ENCODE data around the gene SPEG. TPM values are rescaled to one million over a fixed set of nuclear protein-coding genes. Genes with fewer than 3 reads are reported as not detected.
A peak's percentile ranks its signal among the peaks of the same experiment; 100 is the strongest.

SPEG gene
- total and polyA plus RNA-seq, 2 of the 13 experiments (the other 11 are each of a cell fraction or from before 2014, with no cell fraction given), result 0.18 to 0.24 TPM

DNA sequence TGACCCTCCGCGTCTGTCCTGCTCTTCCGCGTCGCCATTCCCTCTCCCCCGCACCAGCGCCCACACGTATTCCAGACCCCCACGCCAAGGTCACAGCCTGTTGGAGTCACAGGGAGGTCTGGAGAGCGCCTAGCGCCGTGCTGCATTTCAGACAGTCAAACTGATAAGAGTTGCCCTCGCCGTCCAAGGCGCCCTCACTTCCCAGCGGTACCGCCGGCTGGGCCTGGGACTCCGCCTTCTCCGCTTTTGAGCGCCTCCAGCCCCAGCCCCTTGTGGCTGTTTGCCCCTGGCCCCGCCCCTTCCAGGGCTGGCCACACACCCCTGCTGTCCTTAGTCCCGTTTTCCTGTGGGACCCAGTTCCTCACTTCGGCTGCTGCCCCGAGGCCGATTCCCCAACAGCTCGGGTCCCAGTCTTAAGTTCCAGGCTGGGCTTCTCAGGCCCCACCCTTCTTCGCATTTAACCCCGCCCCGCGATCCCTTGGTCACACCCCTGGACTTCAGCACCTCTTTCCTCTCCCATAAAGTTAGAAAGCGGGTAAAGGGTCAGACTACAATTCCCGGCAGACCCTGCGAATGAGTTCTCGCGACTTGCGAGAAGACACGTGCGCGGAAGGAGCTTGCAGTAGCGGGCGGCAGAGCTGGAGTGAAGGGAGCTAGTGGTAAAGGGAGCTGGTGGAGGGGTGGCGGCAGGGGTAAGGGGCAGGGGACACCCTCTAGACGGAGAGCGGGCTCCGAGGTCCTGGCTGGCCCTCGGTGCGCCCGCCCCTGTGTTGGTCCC lies 63.8 kb downstream of the SPEG start, which contains the start of gene GMPPA (continued):
- TF ChIP-seq, protein P1, sequence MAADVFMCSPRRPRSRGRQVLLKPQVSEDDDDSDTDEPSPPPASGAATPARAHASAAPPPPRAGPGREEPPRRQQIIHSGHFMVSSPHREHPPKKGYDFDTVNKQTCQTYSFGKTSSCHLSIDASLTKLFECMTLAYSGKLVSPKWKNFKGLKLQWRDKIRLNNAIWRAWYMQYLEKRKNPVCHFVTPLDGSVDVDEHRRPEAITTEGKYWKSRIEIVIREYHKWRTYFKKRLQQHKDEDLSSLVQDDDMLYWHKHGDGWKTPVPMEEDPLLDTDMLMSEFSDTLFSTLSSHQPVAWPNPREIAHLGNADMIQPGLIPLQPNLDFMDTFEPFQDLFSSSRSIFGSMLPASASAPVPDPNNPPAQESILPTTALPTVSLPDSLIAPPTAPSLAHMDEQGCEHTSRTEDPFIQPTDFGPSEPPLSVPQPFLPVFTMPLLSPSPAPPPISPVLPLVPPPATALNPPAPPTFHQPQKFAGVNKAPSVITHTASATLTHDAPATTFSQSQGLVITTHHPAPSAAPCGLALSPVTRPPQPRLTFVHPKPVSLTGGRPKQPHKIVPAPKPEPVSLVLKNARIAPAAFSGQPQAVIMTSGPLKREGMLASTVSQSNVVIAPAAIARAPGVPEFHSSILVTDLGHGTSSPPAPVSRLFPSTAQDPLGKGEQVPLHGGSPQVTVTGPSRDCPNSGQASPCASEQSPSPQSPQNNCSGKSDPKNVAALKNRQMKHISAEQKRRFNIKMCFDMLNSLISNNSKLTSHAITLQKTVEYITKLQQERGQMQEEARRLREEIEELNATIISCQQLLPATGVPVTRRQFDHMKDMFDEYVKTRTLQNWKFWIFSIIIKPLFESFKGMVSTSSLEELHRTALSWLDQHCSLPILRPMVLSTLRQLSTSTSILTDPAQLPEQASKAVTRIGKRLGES (CRISPR knock-in tag; IDR thresholded peaks at IDR 0.05; ENCODE audit: borderline replicate concordance), result no peak
- no peak for TF ChIP-seq MTF2 (CRISPR knock-in tag; IDR thresholded peaks at IDR 0.05; ENCODE audit: borderline replicate concordance)
- TF ChIP-seq ZNF674 (CRISPR knock-in tag; IDR thresholded peaks at IDR 0.05; ENCODE audit: low read depth), result 0 out of 2 replicates have a peak, but pooled peaks have one; percentile 27
- TF ChIP-seq ZNF431 (CRISPR knock-in tag; IDR thresholded peaks at IDR 0.05; ENCODE audit: borderline replicate concordance, low read depth), result 0 out of 2 replicates have a peak, but pooled peaks have one; percentile 79
- TF ChIP-seq TP53 (CRISPR knock-in tag; conservative IDR thresholded peaks at IDR 0.05), result no peak
- TF ChIP-seq SP4 (CRISPR knock-in tag; IDR thresholded peaks at IDR 0.05), result peak; percentile 71
- TF ChIP-seq ZNF619 (CRISPR knock-in tag; IDR thresholded peaks at IDR 0.05), result 0 out of 2 replicates have a peak, but pooled peaks have one; percentile 42
- TF ChIP-seq, protein P2, sequence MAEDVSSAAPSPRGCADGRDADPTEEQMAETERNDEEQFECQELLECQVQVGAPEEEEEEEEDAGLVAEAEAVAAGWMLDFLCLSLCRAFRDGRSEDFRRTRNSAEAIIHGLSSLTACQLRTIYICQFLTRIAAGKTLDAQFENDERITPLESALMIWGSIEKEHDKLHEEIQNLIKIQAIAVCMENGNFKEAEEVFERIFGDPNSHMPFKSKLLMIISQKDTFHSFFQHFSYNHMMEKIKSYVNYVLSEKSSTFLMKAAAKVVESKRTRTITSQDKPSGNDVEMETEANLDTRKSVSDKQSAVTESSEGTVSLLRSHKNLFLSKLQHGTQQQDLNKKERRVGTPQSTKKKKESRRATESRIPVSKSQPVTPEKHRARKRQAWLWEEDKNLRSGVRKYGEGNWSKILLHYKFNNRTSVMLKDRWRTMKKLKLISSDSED (CRISPR knock-in tag; IDR thresholded peaks at IDR 0.05), result no peak
- TF ChIP-seq SIN3B (IDR thresholded peaks at IDR 0.05; ENCODE audit: low read length), result peak; percentile 56
- peak; percentile 79; the same call in 1 of the 2 replicates for TF ChIP-seq ZNF331 (CRISPR knock-in tag; IDR thresholded peaks at IDR 0.05)
- peak; percentile 71; the same call in 1 of the 2 replicates for TF ChIP-seq NR2C2 (CRISPR knock-in tag; IDR thresholded peaks at IDR 0.05; ENCODE audit: borderline replicate concordance)
- no peak for TF ChIP-seq ZNF234 (CRISPR knock-in tag; conservative IDR thresholded peaks at IDR 0.05)
- no peak for TF ChIP-seq ZNF766 (CRISPR knock-in tag; IDR thresholded peaks at IDR 0.05; ENCODE audit: borderline replicate concordance)
- no peak; the same call in 1 of the 2 replicates for TF ChIP-seq POGZ (CRISPR knock-in tag; IDR thresholded peaks at IDR 0.05)
- no peak for TF ChIP-seq ZNF564 (CRISPR knock-in tag; IDR thresholded peaks at IDR 0.05)
- no peak for TF ChIP-seq RCOR2 (CRISPR knock-in tag; IDR thresholded peaks at IDR 0.05)
- TF ChIP-seq ZNF143 (CRISPR knock-in tag; IDR thresholded peaks at IDR 0.05), result peak; percentile 94
- peak; percentile 33; the same call in 1 of the 2 replicates for TF ChIP-seq NKX3-1 (CRISPR knock-in tag; IDR thresholded peaks at IDR 0.05)
- no peak; a peak in 2 of 4 replicates for TF ChIP-seq KLF16 (CRISPR knock-in tag; IDR thresholded peaks at IDR 0.05)
- TF ChIP-seq CEBPB (IDR thresholded peaks at IDR 0.05; ENCODE audit: borderline replicate concordance, low read depth, low read length), result no peak
- TF ChIP-seq KDM5A (IDR thresholded peaks at IDR 0.05; ENCODE audit: borderline replicate concordance, low read length), result peak; percentile 81; the same call in 1 of the 2 replicates
- TF ChIP-seq ZMYM2 (CRISPR knock-in tag; IDR thresholded peaks at IDR 0.05), result peak; percentile 87
- TF ChIP-seq TCF12 (IDR thresholded peaks at IDR 0.05), result no peak
- peak; percentile 78; the same call in 1 of the 2 replicates for TF ChIP-seq TCF12 (CRISPR knock-in tag; IDR thresholded peaks at IDR 0.05)
- TF ChIP-seq, protein P3, sequence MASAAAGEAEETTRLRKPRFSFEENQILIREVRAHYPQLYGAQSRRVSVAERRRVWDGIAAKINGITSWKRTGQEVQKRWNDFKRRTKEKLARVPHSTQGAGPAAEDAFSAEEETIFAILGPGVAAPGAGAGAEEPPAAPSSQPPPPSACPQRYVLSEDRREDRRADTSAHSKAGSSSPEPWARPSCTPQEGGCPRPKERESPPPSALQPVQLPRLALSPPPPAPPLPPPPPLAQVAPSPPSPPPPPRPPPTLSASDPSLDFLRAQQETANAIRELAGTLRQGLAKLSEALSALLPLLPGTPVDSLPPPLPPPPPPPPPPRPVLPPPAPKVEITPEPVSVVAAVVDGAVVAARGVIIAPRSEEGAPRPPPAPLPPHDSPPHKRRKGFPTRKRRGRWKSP (CRISPR knock-in tag; IDR thresholded peaks at IDR 0.05), result peak; percentile 88
